HG03159 (cell line): ENCODE results near the gene SGMS1.
"Not testable (repeated sequence)": the region's sequence is repeated elsewhere in the genome, so short reads cannot be mapped to it uniquely, and the experiment has no call there.

Experiments used
- ATAC-seq: cut with Tn5 transposase; IDR thresholded peaks from one replicate; pipeline ENCODE4 v1.9.1; 2021; ENCODE audit warnings: mild to moderate bottlenecking, moderate library complexity; ENCODE audit not compliant: unreplicated experiment

SGMS1 gene

GRCh38 chr10:50541317-50541716 lies 82.4 kb downstream of the SGMS1 start:
- ATAC-seq, result no peak

- ATAC-seq, result peak; percentile 13
These were observed 83.0 kb downstream of the SGMS1 start for GRCh38 chr10:50540826-50541122.

DNA sequence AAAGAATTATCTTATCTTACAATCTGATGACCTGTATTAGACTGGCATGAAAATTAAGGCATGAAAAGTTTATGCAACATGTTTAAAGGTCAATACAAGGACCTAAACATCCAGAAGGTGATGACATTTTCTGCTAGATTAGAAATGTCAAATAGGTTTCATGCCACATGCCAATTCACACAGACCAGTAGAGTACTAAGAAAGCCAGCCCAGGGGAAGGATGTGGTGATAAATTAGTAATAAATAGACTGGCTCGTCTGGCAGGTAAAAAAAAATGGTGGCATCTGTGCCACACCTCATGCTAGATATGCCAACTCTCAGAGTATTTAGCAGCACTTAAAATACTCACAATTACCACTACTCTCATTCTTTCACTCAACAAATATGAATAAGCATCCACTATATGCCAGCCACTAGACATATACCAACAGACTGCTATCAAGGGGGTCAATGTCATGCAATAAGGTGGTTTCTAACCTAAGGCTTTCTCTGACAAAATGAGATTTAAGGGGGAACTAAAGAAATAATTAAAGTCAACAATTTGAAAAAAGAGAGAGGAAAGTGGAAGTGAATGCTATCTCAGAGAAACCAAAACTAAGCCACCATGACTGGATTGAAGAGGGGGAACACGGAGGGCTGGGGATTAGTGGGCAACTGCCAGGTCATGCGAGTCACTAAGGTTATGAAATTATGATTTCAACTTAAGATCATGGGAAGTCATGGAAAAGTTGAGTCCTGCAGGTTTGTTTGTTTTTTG lies 83.5 kb downstream of the SGMS1 start:
- ATAC-seq, result peak; percentile 53

- no peak for ATAC-seq
These were observed 85.0 kb downstream of the SGMS1 start for GRCh38 chr10:50538555-50539398.

GRCh38 chr10:50536617-50537240 lies 87.0 kb downstream of the SGMS1 start:
- no peak for ATAC-seq

GRCh38 chr10:50534748-50535376 lies 88.9 kb downstream of the SGMS1 start:
- not testable (repeated sequence) for ATAC-seq

DNA sequence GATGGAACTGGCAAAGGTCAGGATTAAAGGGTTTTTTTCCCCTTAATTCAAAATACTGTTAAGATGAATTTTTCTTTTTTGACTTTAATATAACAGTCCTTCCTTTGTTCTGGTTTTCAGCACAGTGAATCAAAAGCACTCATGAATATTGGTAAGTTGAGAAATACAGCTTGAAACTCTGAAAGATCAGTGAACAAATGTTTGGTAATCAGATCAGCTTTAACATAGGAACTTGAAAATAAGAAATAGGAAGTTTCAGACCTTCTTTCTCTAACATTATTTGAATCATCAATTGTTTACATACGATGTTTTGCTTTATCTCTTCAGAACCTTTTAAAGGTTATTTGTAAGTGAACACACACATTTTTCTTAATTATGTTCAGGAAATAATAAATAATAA lies 90.5 kb downstream of the SGMS1 start:
- ATAC-seq, result no peak

DNA sequence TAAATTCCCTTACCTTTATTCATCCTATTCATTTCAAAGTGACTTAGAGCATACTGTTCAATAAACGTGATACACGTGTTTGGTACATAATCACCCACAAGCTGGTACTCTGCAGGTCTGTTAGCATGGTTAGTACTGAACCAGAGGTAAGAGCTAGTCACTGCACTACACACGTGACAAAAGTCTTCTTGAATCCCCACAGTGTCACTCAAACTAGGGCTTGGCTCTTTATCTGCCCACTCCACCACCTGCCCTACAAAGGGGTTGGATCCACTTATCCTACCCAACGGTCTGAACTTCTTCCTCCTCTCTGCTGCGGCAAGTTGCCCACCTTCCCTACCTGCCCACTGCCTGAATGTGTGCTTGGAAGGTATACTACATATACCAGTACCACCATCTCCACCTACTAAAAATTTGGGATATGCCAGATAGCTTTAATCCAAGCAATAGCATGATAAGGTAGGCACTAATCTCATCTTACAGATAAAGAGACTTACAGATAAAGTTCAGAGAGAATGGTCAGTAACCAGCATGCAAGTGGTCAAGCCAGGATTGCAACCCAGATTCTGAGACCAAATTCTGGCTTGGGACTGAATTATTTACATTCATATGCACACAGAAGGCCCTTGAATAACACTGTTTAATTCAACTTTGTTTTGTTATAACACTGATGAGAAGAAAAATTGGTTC lies 92.2 kb downstream of the SGMS1 start:
- no peak for ATAC-seq

DNA sequence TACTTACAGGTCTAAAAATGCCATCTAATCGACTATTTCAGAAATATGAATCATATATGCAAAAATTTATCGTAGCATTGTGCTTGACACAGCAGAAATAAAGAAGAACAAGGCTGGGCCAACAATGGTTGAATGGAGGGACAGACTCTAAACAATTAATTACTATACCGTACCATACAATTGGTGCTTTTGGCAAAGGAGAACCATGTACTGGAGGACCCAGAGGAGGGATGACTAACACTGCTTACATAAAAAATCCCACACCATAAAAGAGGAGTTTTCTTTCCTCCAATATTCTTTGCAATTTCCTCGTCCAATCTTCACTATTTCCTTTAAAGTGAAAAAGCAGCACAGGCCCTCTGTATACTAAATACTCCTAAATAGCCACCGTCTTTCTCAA lies 94.1 kb downstream of the SGMS1 start:
- ATAC-seq, result no peak

- ATAC-seq, result no peak
These were observed 95.5 kb downstream of the SGMS1 start for GRCh38 chr10:50528206-50528605.

GRCh38 chr10:50527442-50528043 lies 96.2 kb downstream of the SGMS1 start:
- ATAC-seq, result peak; percentile 58

GRCh38 chr10:50526185-50526584 lies 97.6 kb downstream of the SGMS1 start:
- no peak for ATAC-seq

GRCh38 chr10:50523357-50523756 lies 100.4 kb downstream of the SGMS1 start:
- ATAC-seq, result no peak

DNA sequence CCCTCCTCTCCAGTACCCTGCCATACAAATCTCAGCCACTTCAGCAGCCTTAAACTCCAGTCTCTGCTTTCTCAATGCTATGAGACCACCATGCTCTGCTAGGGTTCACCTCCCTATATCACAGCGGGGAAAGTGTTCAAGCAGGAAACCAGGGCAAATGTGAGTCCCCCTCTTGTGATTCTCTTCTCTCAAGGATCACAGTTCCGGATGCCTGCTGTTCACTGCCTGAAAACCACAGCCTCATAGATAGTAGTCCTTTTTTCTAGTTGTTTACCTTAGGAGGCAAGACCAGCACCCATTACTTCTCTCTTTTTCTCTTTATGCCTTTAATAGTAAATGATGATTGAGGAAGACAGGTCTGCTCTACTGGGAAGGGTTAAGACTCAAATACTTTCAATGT lies 100.8 kb downstream of the SGMS1 start:
- ATAC-seq, result no peak

DNA sequence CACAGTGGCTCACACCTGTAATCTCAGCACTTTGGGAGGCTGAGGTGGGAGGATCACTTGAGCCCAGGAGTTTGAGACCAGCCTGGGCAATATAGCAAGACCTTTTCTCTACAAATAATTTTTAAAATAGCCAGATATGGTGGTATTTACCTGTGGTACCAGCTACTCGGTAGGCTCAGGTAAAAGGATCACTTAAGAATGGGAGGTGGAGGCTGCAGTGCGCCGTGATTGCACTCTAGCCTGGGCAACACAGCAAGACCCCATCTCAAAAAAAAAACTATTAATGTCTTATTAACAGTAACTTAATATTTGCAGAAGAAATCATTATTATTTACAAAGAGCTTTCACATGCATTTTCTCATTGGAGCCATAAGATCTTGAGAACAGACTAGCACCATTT lies 103.6 kb downstream of the SGMS1 start:
- no peak for ATAC-seq

DNA sequence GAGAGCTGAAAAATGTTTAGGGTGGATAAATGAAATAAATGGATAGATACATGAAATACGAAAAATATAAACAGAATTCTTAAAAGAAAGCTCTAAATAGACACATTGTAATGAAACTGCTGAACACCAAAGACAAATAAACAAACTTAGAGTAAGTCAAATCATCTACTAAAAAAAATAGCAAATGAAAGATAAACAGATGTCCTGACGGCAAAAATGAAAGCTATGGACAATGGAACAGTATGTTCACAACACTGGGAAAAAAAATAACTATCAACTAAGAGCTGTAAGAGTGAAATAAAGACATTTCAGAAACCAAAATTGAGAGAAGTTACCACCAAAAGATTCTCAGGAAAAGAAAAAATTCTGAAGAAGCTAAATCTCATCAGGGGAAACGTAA lies 106.1 kb downstream of the SGMS1 start:
- no peak for ATAC-seq

DNA sequence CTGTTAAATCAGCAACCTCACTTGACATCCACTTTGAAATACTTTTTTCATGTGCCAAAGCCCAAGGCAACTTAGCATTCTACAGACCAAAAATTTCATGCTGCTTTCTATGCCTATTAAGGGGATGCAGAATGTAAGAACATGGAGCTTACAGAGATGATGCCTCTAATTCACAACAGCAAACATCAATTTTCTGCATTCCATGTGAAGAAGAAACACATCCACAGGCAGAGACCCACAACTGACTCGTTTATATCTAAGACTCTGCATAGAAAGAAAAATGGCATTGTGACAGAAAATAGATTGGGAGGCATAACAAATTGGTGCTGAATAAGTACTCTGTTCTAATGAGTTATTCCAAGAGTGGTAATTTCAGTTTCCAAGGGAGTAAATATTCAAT lies 107.6 kb downstream of the SGMS1 start:
- ATAC-seq, result no peak

DNA sequence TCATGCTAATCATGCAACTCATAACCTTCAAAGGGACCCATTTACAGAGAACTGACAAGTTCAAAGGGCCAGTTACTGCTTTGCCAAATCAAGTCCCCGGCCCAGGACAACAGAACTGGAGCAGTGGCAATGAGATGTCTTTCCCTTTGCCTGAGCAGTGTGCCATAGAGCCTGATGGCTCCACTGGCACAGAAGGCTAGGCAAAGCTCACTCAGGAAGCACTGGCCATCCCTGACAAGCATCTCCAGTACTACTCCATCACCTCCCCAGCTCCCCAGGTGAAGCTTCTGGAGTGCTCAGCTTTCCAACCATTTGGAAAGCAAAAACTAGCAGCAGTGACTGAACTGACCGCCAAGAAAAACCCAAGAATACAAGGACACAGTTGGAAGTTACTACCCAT lies 108.3 kb downstream of the SGMS1 start:
- no peak for ATAC-seq

GRCh38 chr10:50514995-50515394 lies 108.8 kb downstream of the SGMS1 start:
- ATAC-seq, result no peak

DNA sequence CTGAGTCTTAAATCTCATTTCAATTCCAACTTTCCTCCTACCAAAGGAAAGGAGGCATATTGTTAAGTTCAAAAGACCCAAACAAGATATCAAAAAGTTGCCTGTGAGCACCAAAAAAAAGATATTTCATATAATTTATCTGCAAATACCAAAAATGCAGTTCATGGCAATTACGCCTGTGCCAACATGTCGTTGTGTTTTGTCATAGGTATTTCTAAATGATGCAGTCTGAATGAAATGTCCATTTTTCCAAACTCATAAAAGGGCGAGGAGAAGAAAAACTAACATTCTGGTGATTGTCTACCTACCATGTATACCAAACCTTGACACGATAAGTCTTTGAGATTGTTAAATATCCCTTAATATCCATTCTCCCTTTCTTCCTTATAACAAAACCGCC lies 109.8 kb downstream of the SGMS1 start:
- no peak for ATAC-seq
